Activated naive CD4-positive, alpha-beta T cell treated with Interleukin-2 at 50 U/mL for 16 hours (primary cell): ENCODE measurements around the gene COL21A1.
"Not testable (repeated sequence)": the region's sequence is repeated elsewhere in the genome, so short reads cannot be mapped to it uniquely, and the experiment has no call there.

Source experiments
- DNase-seq: peaks from one replicate; pipeline ENCODE4 v3.0.0-alpha.2; 2020

The COL21A1 gene

DNA sequence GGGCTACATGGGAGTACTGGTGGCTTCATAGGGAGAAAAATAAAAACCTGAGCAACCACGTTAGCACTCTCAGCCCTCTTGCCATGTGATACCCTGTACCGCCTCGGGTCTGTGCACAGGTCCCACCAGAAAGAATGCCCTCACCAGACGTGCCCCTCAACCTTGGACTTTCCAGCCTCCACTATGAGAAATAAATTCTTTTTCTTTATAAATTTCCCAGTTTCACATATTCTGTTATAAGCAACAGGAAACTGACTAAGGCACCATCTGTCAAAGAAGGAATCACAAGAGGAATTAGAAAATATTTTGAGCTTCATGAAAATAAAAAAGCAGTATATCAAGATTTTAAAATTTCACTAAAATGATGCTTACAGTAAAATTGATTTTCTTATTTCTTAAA is 203.6 kb downstream of the COL21A1 start:
- no peak for DNase-seq

DNA sequence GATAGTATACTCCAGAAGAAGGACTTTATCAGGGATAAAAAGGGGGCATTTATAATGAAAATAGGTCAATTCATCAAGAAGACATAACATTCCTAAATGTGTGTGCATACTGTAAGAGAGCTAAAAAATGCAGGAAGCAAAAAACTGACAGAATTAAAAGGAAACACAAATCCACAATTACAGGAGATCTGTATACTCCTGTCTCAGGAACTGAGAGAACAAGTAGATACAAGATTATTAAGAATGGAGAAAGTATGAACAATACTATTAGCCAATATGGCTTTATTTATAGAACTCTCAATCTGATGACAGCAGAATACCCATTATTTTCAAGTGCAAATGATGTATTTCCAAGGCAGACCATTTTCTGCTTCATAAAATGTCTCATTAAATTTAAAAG is 204.3 kb downstream of the COL21A1 start:
- DNase-seq: no peak

DNA sequence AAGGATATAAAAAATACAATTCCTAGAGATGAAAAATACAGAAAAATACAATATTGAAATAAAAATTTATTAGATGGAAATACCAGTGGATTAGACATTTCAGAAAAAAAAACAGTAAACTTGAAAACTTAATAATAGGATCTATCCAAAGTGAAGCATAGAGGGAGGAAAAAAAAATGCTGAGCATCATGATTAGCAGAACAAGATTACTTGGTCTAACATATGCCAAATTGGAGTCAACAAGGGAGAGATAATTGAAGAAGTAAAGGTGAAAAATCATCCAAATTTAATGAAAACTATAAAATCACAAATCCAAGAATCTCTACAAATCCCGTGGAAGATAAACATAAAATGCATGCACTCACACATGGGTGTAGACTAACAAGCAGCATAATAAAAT is 205.8 kb downstream of the COL21A1 start:
- DNase-seq: no peak

DNA sequence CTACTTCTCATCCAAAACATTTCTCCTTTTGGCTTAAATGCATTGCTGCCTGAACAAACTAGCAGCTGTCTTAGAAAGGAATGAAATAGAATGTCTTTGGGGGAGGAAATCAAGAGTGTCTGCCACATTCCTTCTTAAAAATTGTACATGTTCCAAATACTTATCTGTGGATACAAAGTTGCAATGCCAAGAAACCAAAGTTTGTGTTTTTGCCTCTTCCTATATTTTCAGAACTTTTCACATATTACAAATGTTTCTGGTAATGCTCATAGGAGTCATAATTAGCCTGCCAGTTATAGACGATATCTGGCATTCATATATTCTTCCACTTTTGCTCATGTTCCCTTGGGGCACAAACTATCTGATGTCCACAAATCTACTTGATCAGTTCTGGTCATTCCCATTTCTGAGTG is 206.5 kb downstream of the COL21A1 start:
- no peak for DNase-seq

DNA sequence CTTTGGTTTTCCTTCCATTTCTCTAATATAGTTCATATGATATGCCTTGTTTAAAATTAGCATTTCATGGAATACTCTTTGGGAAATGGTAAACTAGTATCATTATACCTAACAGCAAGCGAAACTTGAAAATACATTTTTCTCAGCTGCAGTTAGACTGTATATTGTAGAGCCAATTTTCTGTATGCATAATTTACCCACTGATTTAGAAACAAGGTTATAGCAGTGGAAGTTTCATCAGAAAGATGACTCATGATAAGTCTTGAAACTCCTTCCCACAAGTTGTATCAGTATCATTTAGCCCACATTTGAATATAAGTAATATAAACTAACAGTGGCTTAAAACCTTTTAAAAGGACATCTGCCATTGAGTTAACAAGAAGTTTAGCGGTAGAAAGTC is 207.2 kb downstream of the COL21A1 start:
- no peak for DNase-seq

DNA sequence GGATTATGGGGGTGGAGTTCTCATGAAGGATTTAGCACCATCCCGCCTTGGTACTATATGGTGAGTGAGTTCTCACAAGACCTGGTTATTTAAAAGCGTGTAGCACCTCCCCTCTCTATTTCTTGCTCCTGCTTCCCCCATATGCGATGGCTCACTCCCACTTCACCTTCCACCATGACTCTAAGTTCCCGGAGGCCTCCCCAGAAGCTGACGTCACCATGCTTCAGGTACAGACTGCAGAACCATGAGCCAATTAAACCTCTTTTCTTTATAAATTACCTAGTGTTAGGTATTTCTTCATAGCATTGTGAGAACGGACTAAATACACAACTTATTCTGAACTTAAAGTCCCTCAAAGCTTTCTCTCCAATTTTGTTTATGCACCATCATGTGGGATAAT is 208.6 kb downstream of the COL21A1 start:
- no peak for DNase-seq

DNA sequence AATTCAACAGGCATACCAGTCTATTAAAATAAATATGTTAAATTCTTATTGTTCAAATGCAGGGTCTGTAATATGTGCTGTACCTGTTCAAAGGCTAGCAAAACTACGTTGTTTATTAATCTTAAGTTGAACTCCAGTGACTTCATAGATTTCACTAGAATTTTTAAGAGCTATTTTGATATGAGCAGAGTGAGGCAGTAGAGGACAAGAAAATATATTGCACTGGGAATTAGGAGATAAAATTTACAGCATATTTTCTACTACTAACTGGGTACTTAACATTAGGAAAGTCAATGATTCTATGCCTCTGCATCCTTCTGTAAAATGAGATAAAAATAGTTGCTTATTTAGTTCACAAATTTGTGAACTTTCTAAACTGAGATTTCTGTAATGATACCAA is 209.8 kb downstream of the COL21A1 start:
- DNase-seq: no peak

DNA sequence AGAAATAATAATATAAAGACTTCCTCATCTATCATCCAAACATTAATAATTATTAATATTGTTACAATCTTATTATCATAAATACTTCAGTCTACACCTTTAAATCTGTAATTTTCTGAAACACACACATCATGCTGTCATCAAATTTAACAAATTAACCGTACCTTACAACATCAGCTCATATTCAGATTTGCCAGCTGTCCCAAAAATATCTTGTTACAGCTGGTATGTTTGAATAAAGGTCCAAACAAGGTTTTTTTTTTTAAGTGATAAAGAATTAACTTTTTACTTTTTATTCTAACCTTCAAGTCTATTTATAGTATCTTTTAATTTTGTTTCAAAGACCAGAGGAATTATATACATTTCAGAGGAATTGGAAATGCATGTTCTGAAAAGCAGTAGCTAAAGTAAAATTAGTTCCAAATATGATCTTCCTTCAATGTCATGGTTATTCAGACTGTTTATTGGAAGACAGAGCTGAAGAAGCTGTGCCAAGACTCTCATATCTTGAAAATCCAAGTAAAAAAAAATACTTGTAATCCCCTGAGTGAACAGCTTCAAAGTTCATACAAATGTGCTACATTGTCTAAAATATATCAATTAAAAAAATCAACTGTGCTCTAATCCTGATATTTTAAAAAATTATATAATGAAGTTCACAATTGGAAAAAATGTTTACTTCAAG is 210.3 kb downstream of the COL21A1 start:
- no peak for DNase-seq

DNA sequence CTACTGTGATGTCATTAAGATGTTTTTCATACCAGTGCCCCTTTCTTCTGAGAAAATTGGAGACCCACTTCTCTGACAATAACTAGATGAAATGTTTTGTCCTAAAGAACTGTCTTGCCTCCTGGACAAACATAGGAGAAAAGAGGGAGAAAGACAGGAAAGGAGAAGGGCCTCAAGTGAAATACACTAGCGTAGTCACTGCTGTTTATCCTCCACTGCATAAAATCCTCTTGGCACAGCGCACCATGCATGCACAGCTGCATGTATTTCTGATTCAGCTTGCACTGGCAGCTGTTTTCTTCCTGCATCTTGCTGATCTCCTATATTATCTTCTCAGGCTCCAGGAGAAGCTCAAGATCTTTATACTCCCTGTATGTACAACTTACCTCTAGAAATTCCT is 214.0 kb downstream of the COL21A1 start:
- DNase-seq: no peak

DNA sequence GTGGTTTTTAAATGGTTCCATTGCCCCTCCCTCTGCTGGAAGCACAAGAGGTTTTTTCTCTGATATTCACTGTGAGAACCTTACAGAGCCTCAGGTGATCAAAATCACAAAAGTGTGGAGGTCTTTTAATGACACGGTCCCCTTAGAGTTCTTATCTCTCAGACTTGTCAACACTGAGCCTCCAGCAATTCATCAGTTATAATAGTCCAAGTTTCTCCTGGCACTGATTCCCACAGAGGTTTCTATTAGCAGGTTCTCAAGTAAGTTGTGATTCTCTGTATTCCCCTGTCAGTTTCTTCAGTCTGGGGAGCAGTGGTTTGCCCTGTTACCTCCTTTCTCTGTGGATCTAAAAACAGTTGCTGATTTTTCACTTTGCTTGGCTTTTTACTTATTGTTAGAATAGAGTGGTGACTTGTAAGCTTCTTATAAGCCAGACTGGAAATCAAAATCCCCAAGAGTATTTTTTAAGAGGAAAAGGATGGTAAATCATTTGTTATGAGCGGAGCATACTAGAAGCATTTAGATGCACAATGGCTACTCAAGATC is 214.6 kb downstream of the COL21A1 start:
- DNase-seq: no peak

DNA sequence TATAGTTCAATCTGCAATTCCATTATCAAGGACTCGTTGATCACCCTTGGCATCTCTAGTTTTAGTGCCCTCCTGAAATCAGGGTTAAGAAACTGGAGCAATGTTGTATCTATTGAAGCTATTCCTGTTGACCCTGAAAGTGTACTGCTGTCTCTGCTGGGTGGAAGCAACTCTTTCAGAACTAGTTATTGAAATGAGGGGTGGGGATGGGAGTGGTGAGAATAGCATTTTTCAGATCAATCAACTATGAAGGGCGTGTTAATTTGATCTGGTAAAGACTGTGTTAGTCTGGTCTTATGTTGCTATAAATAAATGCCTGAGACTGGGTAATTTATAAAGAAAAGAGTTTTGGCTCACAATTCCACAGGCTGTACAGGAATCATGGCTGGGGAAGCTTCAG is 219.5 kb downstream of the COL21A1 start:
- no peak for DNase-seq

DNA sequence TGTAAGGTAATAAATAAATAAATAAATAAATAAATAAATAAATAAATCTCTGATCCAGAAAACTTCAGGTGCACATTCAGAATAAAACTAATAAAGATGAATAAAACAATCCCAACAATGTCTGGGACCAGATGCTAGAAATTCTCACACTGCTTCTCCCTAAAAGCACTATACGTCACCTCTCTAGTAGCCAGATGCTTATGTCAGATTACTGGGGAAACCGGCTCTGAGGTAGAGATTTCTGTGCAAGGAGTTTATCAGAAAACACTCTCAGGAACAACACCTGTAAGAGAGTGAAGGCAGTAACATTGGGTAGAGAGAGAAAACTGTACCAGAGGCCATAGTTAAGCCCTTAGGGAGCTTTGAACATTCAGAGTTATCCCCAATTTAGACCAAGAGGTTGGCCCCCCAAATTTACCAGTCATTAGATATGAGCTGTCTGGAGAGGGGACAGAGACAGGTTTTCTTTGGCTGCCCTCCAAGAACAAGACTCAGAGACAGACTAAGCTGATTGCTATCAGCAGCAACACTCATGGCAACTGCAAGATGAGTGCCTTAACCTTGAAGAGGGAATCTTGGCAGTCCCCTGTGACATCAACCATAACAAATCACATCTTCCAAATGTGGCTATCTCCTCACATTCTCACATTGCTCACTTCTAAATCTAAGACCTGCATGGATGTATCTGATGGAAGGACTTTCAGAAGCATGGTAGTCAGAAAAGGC is 220.8 kb downstream of the COL21A1 start:
- no peak for DNase-seq

DNA sequence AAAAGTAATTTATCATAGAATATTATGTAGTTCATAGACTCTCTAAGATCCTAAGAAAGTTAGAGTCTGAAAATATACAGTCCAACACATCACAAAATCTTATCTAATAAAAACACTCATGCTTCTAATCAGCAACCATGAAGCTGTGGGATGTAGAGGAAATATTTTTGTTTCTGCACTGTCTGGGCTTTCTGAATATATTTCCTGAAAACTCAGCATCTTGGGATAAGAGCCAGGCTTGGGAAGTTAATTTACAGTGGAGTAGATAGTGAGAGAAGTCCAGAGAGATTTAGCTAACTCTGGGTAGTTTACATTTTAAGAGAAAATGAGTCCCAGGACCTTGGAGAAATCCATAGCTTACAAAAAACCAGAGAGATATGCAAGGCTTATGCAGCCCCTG is 221.6 kb downstream of the COL21A1 start:
- no peak for DNase-seq

DNA sequence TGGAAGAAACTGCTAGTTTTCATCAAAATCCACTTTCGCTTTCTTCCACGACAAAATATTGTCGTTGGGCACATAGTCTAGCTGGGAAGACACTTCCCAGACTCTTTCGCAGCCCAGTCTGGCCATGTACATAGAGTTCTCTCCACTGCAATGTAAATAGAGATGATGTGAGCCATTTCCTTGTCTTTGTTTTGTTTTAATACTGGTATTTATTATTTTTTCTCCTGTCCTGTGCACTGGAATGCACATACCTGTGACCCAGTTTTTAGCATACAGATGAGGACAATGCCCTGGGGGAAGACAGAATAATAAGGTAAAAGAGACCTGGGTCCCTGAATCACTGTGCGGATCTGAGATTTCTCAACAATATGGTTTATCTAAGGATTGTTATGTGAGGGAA is 222.4 kb downstream of the COL21A1 start:
- DNase-seq: no peak

DNA sequence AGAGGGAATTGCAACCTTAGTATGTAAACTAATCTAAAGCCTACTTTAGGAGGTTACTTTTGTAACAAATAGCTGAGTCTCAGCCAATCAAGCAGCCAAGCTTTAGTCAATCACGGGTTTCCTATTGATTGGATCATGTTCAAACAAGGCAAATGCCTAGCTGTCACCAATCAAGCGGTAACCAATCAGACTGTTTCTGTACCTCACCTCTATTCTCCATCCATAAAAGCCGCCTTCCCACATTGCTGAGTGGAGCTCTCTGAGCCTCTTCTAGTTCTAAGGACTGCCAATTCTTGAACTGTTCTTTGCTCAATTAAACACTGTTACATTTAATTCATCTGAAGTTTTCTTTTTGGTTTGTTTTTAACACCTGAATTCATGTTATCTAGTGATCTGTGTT is 223.6 kb downstream of the COL21A1 start:
- DNase-seq: no peak

DNA sequence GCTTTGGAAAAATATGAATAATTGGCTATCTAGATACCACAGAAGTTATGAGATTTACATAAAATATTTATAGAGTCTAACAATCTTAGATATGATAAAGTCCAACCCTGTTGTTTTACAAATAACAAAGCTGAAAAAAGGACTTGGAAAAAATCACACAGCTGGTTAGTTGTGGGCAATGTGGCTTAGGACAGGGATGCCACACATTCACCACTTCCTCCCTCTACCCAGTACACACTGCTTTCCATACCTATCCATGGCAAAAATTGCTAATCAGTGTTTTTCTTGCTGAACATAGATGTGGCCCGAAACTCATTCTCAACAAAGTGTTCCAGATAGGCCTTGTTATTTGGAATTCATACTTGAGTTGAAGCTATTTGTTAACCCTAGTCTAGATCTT is 224.7 kb downstream of the COL21A1 start:
- no peak for DNase-seq

DNA sequence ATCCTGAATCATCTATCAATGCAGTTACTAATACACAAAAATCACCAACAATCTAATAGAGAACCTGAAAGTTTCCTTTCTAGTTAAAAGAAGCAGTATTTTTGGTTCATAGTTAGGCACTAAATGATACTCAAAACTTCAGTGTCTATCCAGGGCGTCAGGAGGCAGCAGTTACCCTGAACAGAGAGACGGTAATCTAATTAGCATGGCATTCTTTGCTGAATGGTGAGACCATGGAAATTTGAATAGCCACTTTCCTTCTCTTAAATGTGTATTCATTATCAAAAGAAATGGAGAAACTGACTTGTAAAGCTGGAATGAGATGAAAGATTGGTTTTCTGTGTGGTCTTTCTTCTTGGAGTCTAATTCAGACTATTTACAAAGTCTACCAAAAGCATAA is 225.4 kb downstream of the COL21A1 start:
- no peak for DNase-seq

DNA sequence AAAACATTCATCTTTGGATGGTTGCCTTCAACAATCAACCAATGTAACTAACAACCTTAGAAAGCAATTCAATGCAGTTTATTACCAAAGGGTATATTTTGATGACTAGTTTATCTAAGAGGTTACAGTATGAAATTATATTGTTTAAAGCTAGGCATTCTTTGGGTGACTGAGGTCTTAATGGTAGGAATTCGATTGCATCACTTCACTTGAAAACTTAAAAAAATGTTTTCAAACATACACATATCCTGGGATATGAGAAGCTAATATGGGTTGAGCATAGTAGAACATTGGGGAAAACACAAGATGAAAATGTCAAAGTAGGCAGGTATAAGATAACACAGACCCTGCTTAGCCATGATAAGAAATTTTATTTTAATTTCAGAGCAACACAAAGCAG is 227.4 kb downstream of the COL21A1 start:
- no peak for DNase-seq

DNA sequence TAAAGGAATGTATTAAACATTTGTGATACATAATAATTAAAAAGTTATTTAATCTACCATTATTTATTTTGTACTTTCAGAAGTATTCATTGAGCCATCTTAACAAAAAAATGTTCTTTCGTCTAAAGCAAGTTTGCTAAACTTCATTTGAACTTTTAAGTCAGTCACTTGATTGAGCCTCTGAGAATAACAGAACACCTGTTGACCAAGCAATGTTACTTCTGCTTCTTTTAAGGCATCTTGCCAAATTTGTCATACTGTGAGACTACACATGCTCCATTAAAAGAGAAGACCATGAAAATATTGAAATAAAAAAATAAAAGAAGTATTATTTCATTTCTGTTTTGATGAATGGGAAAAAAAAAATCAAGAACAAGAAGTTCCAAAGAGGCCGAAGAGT is 230.2 kb downstream of the COL21A1 start:
- no peak for DNase-seq

DNA sequence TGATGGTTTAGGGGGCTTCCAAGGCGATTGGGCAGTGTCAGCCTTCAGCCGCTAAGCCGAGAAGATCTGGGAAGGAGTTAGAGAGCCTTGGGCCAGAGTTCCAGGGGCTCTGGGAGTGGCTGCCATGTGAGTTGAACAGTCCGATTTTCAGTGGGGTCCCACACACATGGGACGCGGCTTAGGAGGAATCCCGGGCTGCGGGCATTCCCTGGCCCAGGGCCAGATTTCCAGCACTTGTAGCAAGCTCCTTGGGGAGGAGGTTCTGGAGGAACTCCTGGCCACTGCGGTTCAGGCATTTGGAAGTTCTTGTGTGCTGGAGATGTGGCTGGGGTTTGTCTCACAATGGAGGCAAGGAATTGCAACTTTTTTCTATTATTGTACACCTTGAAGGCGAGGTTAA is 233.3 kb downstream of the COL21A1 start:
- not testable (repeated sequence) for DNase-seq

DNA sequence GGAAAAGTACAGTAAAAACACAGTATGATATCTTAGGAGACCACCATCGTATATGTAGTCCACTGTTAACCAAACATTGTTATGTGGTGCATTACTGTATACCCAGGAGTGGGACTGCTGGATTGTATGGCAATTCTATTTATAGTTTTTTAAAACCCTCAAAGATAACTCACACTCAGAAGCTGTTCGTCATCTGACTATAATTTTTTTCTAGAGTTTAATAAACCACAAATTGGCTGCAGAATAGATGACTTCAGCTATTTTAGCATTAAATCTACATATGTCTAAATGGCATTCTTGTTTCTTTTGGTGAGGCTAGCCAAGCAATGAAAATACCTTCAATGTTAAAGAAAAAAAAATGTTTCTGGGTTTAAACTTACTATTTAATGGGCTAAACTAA is 237.7 kb downstream of the COL21A1 start:
- DNase-seq: no peak
